ENCODE results near the gene SLC35G4. TPM values are rescaled to one million over a fixed set of nuclear protein-coding genes. Genes with fewer than 3 reads are reported as not detected.

SLC35G4 gene
- total RNA-seq, result not detected in 2 replicates

DNA sequence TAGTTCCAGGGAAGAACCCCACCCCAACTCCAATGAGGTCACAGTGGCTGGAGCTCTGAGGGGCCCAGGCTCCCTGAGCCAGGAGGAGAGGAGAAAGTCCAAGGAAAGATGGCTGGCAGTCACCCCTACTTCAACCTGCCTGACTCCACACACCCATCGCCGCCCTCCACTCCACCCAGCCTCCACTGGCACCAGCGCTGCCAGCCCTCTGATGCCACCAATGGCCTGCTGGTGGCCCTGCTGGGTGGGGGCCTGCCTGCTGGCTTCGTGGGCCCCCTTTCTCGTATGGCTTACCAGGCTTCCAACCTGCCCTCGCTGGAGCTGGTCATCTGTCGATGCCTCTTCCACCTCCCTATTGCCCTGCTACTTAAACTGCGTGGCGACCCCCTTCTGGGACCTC lies at the start of gene SLC35G4:
TSS of gene SLC35G4 (plus strand) at position 109 of the 400 bp plus-strand sequence. CDS start at position 109, 0 bp downstream.

Other genes with a start within 250 kb of the SLC35G4 start
- gene GNAL, start 79.7 kb downstream of the SLC35G4 start, total RNA-seq, result 0.09 and 0.47 TPM in 2 replicates
- gene CHMP1B, start 241.8 kb downstream of the SLC35G4 start, total RNA-seq, result 58.5 and 66.3 TPM in 2 replicates